GM12865 (cell line): ENCODE measurements around the gene PDE4B.
A peak's percentile ranks its signal among the peaks of the same experiment; 100 is the strongest.

Source experiments
- DNase-seq: peaks from one replicate; pipeline ENCODE4 v3.0.0; 2010; ENCODE audit warnings: low read depth
- H3K4me3 ChIP-seq: 2 replicates; pipeline ENCODE4 v1.5.1; 2011; ENCODE audit warnings: mild to moderate bottlenecking, low read depth, low read length, control low read depth
- TF ChIP-seq, protein P1 (sequence below): IDR thresholded peaks from 2 replicates; pipeline ENCODE4 v1.5.1; 2011; ENCODE audit warnings: low read length, control low read depth, low read depth, inconsistent platforms; ENCODE audit not compliant: insufficient read depth; ENCODE audit errors: missing control alignments

PDE4B gene

DNA sequence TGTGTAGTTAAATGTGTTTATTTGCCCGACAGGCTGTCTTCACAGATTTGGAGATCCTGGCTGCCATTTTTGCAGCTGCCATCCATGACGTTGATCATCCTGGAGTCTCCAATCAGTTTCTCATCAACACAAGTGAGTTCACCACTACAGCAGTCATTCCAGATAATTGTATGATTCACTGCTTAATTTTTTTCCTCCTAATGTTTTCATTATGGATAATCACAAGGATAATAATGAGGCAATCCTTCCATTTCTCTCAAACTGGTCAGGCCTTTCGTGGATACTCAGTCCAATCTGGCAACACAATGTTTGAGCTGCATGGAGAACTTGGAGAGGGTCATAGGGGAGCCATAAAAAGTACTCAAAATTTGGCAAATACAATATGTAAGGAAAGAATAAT, 572.9 kb downstream of the PDE4B start:
- no peak for DNase-seq
- no peak overlapping the region for H3K4me3 ChIP-seq
- TF ChIP-seq, protein P1, sequence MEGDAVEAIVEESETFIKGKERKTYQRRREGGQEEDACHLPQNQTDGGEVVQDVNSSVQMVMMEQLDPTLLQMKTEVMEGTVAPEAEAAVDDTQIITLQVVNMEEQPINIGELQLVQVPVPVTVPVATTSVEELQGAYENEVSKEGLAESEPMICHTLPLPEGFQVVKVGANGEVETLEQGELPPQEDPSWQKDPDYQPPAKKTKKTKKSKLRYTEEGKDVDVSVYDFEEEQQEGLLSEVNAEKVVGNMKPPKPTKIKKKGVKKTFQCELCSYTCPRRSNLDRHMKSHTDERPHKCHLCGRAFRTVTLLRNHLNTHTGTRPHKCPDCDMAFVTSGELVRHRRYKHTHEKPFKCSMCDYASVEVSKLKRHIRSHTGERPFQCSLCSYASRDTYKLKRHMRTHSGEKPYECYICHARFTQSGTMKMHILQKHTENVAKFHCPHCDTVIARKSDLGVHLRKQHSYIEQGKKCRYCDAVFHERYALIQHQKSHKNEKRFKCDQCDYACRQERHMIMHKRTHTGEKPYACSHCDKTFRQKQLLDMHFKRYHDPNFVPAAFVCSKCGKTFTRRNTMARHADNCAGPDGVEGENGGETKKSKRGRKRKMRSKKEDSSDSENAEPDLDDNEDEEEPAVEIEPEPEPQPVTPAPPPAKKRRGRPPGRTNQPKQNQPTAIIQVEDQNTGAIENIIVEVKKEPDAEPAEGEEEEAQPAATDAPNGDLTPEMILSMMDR: no peak

- TF ChIP-seq, protein P1: no peak
- no peak for DNase-seq
- no peak overlapping the region for H3K4me3 ChIP-seq
Measured at GRCh38 chr1:66366634-66367033, 573.9 kb downstream of the PDE4B start.

- no peak for DNase-seq
- no peak overlapping the region for H3K4me3 ChIP-seq
- TF ChIP-seq, protein P1: no peak
Measured at GRCh38 chr1:66367369-66367768, 574.7 kb downstream of the PDE4B start.

DNA sequence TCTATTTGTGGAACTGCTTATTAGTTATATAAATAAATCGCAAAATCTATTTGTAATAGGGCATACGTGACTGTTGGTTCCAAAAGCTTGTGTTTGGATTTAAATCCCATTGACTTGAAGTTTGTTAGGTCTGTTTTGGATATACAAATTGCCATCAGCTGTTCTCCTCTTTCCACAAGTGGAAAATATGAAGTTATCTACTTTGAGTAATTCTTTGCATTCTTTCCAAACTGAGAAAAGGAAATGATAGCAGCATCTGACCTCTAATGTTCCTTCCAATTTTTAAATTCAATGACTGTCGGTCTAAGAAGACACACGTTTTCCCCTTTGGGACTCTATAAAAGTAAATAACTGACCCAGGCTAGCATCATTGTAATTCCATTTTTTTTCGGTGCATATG, 575.6 kb downstream of the PDE4B start:
- no peak for DNase-seq
- TF ChIP-seq, protein P1: no peak
- no peak overlapping the region for H3K4me3 ChIP-seq

- peak; percentile 51 for DNase-seq
Measured at GRCh38 chr1:66370462-66370971, 577.8 kb downstream of the PDE4B start.

DNA sequence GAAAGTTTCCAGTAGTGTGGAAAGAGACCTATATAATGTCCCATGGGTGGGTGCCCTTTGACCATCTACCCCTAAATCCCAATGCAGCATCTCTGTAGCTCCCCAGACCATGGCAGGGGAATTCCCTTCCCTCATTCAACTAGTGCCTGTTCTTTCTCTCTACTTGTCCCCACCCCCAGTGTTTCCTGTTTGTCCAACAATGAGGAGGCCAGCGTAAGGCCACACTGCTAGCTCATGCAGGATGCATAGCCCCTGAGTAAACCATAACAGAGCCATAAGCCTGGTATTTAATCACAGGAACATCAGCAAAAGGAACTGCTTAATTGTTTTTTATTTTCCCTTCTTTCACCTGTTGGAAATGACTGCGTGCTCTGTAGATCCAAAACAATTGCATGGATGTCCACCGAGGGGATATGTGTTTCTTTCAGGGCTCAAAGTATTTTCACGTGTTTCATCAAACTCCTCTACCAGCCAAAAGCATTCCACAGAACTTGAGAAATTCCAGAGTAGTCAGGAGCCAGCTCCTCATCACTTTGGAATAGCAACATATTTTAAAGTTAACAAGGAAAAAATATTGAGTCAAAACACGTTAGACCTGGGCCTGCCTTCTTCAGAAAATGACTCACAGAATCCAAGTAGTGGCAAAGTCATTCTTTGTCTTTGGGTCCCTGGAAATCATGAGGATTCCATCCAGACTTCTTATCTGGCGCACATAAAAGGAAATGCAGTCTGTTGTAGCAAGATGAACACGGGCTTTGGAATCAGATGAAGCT, 578.7 kb downstream of the PDE4B start:
- TF ChIP-seq, protein P1: no peak
- peak; percentile 74 for DNase-seq
- peak overlapping the region; percentile 1 for H3K4me3 ChIP-seq

More at GRCh38 chr1:66370462-66370971, 577.8 kb downstream of the PDE4B start:
- TF ChIP-seq, protein P1: no peak
- no peak overlapping the region for H3K4me3 ChIP-seq
